ENCODE results near the gene XPO1.
A peak's percentile ranks its signal among the peaks of the same experiment; 100 is the strongest.
"Not testable (repeated sequence)": the region's sequence is repeated elsewhere in the genome, so short reads cannot be mapped to it uniquely, and the experiment has no call there.

The XPO1 gene

GRCh38 chr2:61471905-61472805 is 66.0 kb downstream of the XPO1 start:
- TF ChIP-seq CTCF (IDR thresholded peaks at IDR 0.05; ENCODE audit: control insufficient read depth, extremely low read depth, insufficient read depth): no peak
- peak overlapping the region; percentile 64 for H3K4me3 ChIP-seq (ENCODE audit: low read depth, low read length)
- no peak for DNase-seq (ENCODE audit: low read depth)

- TF ChIP-seq CTCF (IDR thresholded peaks at IDR 0.05; ENCODE audit: control insufficient read depth, extremely low read depth, insufficient read depth): no peak
- peak; percentile 67 for DNase-seq (ENCODE audit: low read depth)
- H3K4me3 ChIP-seq (ENCODE audit: low read depth, low read length): peak within 1 kb of the TSS; percentile 66
Observed at GRCh38 chr2:61470965-61471904, 66.9 kb downstream of the XPO1 start, which contains the start of gene USP34. Gene USP34 (minus strand): TSS chr2:61471087. CDS start chr2:61470692, 395 bp downstream.

- TF ChIP-seq CTCF (IDR thresholded peaks at IDR 0.05; ENCODE audit: control insufficient read depth, extremely low read depth, insufficient read depth): no peak
- H3K4me3 ChIP-seq (ENCODE audit: low read depth, low read length): peak overlapping the region; percentile 66
- no peak for DNase-seq (ENCODE audit: low read depth)
Observed at GRCh38 chr2:61470122-61470951, 67.8 kb downstream of the XPO1 start.

GRCh38 chr2:61469424-61470121 is 68.6 kb downstream of the XPO1 start:
- TF ChIP-seq CTCF (IDR thresholded peaks at IDR 0.05; ENCODE audit: control insufficient read depth, extremely low read depth, insufficient read depth): no peak
- no peak for DNase-seq (ENCODE audit: low read depth)
- H3K4me3 ChIP-seq (ENCODE audit: low read depth, low read length): peak overlapping the region; percentile 66

- not testable (repeated sequence) for DNase-seq (ENCODE audit: low read depth); H3K4me3 ChIP-seq (ENCODE audit: low read depth, low read length)
Observed at GRCh38 chr2:61468231-61468630, 69.9 kb downstream of the XPO1 start.

GRCh38 chr2:61465045-61465444 is 73.1 kb downstream of the XPO1 start:
- H3K4me3 ChIP-seq (ENCODE audit: low read depth, low read length): no peak overlapping the region
- no peak for DNase-seq (ENCODE audit: low read depth)
- no peak for TF ChIP-seq CTCF (IDR thresholded peaks at IDR 0.05; ENCODE audit: control insufficient read depth, extremely low read depth, insufficient read depth)
